NK-92 treated with Interleukin-12 subunit alpha and Interleukin-12 subunit beta, amount 100 ng/mL, for 24 hours (cell line): ENCODE data around the gene HK3.
"Not testable (repeated sequence)": the region's sequence is repeated elsewhere in the genome, so short reads cannot be mapped to it uniquely, and the experiment has no call there.

Experiments used
- DNase-seq: peaks from one replicate; lab custom pipeline; 2025; lab: John Stamatoyannopoulos, UW

Gene HK3

GRCh38 chr5:176882567-176882903 lies 16.6 kb downstream of the HK3 start:
- DNase-seq: no peak

DNA sequence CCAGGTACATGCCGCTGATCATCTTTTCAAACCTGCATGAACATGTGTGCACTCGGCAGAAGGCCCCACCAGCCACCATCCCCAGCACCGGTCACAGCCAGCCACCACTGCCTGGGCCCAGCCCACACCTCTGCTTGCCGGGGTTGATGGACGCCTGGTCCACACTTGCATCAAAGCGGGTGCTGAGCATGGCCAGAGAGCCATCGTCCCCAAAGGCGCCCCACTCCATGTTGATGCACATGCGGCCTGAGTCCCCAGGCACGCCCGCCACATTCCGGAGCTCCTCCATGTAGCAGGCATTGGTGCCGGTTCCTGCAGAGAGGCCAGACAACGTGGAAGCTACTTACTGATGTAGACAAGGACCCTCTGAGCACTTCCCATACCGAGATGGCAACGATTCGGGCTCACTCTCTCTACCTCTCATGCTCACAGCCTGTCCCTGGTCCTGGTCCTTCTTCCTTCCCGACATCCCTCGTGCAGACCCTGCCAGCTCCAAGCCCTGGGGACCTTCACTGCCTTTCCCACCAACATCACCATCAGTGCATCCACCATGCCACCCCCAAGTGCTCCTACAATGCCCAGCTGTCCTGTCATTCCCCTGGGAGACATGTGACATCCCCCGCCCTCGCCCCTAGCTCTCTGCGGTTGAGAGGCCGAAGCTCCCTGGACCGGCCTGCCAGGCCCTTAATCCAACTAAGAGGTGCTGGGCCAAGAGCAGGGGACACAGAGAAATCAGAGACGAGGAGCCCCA lies 17.2 kb downstream of the HK3 start:
- DNase-seq: no peak

DNA sequence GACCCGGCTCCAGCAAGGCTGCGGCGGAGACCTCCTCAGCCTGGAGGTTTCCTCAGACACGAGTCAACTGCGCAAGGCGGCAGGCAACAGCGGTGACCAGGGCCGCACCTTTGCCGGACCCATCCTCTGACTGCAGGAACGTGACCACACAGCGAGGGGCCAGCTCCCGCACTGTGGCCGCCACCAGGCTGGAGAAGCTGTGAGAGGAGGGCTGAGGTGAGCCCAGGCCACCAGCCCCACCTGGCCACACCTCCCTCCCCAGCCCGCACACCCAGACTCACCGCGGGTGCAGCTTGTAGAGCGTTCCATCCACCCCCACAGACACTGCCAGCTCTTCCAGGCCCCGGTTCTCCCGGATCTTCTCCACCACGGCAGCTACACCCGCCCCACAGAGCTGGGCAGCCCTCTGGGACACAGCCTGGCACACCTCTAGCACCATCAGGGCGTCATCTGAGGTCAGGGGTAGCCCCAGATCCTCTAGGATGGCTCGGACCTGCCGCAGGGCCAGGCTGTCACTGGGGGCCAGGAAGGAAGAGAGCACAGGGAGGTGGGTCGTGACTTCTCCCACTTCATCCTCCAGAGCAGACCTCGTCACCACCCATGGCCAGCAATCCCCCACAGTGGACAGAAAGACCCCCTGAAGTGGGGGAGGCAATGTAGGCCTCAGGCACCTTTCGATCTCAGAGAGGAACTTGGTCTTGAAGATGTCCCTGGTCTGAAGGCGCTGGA lies 18.0 kb downstream of the HK3 start:
- no peak for DNase-seq

DNA sequence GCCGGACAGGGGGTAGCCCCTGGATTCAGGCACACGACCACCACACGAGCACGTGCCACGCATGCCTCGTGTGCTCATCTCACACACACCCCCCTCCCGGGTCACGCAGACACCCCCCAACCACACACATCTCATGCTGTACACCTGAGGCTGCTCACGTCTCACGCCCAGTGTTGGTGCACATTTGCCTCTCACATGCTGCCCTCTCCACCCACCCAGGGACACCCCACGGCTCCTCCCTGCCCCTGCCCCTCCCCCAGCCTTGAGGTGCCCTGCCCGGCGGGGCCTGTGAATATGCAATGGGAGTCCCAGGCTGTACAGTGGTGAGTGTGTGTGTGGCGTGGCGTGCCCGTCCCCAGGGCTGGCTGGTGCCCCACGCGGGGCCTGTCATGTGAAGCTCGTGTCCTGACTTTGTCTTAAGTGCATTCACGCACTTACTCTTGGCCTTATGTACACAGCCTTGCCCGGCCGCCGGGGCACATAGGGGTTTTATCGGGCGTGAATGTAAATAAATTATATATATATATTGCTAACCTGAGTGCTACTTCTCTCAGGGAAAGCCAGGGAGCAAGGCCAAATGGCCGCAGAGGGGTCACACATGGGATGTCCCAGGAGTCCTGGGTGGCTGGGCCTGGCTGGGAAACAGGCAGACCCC lies 18.7 kb downstream of the HK3 start:
- no peak for DNase-seq

- DNase-seq: no peak
These were observed 19.3 kb downstream of the HK3 start for GRCh38 chr5:176879663-176880361.

DNA sequence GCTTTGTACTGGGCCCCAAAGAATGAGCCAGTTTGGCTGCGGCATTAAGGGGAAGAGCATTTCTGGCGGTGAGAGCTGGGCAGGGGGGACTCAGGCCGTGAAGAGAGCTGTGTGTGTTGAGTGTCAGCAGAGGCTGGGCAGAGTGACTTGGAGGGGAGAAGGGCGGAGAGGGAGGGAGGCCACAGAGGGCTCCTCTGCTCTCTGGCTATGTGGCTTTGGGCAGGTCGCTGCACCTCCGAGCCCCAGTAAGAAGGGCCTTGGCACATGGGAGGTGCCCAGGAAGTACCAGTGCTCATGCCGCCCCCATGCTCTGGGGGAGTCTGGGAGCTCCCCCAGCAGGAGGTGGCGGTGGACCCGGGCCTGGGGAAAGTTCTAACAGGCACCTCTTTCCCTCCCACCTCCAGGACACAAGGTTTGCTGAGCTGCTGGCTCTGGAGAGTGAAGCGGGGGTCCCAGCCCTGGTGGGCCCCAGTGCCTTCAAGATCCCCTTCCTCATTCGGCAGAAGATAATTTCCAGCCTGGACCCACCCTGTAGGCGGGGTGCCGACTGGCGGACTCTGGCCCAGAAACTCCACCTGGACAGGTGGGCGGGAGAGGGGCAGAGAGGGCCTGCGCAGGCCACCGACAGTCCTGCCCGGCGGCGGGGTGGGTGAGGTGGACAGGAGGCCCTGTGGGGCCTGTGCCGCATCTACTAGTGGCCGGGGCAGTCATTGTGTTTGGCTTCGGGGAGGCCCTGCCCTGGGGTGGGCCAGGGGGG lies 20.1 kb downstream of the HK3 start:
- DNase-seq: no peak

DNA sequence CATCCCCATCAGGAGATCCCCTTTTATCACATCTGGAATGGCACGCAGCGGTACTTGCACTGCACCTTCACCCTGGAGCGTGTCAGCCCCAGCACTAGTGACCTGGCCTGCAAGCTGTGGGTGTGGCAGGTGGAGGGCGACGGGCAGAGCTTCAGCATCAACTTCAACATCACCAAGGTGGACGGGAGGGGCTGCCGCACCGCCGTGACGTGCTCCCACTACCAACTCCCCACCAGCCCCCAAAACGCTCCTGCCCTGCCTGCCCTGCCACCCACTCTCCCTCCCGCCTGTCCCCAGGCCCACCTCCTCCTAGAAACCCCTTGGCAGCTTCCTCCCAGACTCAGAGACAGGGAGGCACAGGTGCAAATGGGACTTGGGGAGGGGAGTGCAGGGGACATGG lies 20.7 kb downstream of the HK3 start:
- no peak for DNase-seq

DNA sequence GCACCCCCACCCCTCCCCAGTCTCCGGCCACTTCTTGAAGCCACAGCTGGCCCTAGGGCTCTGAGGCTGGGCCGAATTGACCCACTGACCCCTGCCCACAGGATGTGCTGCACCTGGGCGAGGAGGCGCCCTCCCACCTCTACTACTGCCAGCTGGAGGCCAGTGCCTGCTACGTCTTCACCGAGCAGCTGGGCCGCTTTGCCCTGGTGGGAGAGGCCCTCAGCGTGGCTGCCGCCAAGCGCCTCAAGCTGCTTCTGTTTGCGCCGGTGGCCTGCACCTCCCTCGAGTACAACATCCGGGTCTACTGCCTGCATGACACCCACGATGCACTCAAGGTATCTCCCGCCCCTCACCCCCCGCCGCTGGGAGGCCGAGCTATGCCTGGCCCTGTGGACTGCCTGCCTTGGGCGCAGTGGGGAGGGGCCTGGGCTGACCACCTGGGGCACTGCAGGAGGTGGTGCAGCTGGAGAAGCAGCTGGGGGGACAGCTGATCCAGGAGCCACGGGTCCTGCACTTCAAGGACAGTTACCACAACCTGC lies 21.3 kb downstream of the HK3 start:
- no peak for DNase-seq

DNA sequence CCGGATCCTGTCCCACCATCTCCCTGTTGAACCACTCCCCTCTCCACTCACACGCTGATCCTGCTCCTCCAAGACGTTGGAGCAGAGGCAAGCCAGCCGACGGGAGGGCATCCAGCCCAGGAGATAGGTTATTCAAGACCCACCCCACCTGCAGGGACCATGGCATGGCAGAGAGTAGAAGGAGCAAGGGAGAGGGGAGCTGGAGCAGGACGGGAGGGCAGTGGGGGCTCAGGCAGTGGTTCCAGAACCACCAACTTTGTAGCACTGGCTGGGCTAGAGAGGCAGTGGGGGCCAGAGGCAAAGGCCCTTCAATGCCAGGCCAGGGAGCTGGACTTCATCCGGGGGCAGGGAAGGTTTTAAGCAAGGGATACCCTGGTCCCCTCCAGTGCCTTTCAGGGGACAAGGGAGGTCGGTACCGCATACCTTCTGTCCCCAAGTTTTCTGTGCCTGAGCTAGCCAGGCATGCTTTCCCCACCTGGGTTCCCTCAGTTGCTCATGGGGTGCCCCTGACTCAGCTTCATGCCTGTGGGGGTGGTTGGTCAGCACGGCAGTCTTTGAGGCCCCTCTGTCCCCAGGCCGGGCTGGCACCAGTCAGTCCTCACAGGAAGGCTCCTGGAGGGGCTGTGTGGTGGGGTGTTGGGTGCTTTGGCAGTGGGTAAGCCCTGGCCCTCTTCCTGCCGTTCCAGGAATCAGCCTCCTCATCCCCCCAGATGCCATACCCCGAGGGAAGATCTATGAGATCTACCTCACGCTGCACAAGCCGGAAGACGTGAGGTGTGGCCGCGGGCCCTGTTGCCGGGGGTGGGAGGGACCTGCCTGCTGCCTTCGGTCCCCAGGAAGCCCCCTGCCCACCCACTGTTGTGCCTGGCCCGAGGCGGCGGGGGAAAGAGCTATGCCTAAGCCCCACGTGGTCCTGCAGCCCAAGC lies 22.4 kb downstream of the HK3 start:
- no peak for DNase-seq

- DNase-seq: no peak
These were observed 23.2 kb downstream of the HK3 start for GRCh38 chr5:176875783-176876505.

- no peak for DNase-seq
These were observed 24.1 kb downstream of the HK3 start for GRCh38 chr5:176875014-176875550.

DNA sequence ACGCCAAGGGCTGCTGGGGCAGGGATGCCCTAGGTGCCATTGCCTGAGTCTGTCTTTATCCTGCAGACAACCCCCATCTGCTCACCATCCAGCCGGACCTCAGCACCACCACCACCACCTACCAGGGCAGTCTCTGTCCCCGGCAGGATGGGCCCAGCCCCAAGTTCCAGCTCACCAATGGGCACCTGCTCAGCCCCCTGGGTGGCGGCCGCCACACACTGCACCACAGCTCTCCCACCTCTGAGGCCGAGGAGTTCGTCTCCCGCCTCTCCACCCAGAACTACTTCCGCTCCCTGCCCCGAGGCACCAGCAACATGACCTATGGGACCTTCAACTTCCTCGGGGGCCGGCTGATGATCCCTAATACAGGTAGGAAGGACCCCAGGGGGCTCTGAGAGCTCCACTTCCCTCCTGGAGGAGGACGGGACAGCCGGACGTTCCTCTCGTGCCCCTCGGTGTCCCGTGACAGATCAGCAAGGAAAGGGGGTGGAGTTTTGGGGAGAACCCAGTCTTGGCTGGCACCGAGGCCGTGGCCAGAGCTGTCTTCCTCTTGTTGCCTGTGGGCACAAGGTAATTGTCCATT lies 24.9 kb downstream of the HK3 start:
- DNase-seq: no peak

DNA sequence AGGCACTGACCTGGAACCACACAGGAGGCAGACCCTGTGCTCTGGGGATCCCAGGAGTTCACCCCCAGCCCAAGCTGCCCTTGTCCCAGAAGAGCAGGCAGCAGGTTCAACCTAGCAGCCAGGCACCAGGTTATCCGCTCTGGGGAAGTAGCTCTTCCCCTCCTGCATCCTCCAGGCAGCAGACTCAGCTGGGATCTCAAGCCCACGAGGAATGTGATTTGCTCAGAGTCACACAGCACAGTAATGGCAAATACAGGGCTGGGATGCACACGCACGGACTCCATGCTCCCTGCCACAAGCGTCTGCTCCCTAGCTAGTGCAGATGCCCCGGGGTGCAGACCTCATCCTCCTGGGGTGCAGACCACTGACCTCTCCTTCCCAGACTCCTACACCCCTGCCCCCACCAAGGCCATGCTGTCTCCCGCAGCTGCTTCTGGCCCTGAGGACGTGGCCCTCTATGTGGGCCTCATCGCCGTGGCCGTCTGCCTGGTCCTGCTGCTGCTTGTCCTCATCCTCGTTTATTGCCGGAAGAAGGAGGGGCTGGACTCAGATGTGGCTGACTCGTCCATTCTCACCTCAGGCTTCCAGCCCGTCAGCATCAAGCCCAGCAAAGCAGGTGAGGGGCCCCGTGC lies 25.5 kb downstream of the HK3 start:
- DNase-seq: no peak

- not testable (repeated sequence) for DNase-seq
These were observed 26.1 kb downstream of the HK3 start for GRCh38 chr5:176873011-176873410.

GRCh38 chr5:176872586-176872985 lies 26.6 kb downstream of the HK3 start:
- DNase-seq: not testable (repeated sequence)

GRCh38 chr5:176870644-176871043 lies 28.5 kb downstream of the HK3 start:
- DNase-seq: not testable (repeated sequence)

- no peak for DNase-seq
These were observed 29.0 kb downstream of the HK3 start for GRCh38 chr5:176870110-176870591.

- DNase-seq: no peak
These were observed 29.5 kb downstream of the HK3 start for GRCh38 chr5:176869501-176870109.
